HUDEP-2 (cell line): ENCODE measurements around the gene TRAF3IP3.

Source experiments
- DNase-seq, 76 experiments: peaks; one replicate each; lab custom pipeline; 2025; ENCODE audit not compliant: unreplicated experiment in 76 of 76; lab: John Stamatoyannopoulos, UW

The TRAF3IP3 gene, protein sequence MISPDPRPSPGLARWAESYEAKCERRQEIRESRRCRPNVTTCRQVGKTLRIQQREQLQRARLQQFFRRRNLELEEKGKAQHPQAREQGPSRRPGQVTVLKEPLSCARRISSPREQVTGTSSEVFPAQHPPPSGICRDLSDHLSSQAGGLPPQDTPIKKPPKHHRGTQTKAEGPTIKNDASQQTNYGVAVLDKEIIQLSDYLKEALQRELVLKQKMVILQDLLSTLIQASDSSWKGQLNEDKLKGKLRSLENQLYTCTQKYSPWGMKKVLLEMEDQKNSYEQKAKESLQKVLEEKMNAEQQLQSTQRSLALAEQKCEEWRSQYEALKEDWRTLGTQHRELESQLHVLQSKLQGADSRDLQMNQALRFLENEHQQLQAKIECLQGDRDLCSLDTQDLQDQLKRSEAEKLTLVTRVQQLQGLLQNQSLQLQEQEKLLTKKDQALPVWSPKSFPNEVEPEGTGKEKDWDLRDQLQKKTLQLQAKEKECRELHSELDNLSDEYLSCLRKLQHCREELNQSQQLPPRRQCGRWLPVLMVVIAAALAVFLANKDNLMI

DNA sequence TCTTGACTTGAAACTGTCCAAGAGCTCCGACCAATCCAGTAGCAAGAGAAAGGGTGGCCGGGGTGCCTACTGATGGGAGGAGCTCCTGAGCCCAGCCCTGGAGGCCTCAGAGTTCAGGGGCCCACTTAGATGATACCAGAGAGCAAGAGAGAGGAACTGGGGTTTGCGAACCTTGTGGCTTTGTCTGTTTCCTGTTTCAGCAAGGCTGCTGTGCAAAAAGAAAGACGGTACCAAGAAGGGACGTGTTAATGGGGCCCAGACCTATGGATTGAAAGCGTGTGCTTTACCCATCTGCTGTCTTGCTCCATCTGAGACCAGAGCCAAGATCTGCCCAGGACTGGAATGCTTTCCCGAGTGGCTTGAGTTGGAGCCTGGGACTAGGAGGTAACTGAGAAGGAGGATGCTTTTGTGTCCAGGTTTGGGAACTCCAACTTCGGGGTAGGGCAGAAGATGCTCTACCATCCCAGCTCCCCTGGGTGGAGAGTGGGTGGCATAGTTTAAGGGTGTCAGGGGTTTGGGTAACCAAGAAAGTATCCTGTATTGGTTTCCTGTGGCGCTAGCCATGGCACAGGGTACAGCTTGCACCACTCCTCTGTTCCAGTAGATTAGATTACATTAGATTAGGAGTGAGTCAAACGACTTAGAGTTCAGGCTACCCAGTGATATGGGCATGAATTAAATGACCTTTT, at the start of gene TRAF3IP3:
Gene TRAF3IP3, plus strand, starts transcription at position 128 of the 689 bp plus-strand sequence. CDS start 3,987 bp downstream, outside the sequence.
- DNase-seq = peak in 20 of 76 experiments; percentile 3 to 52 (median 14)

DNA sequence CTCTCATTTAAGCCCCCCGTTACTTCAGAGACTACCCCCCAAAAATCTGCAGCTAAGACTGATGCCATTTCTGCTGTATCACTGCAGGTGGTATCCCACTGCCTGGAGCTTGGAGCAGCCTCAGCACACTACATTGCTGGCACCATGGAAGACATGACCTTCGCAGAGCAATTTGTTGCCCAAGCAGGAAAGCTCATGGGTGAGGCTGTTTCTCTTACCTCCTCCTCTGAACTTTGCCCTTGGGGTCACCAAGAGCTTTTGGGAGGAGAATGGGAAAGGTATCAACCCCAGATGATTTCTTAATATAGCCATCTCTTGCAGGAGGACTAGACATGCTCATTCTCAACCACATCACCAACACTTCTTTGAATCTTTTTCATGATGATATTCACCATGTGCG, 49.2 kb upstream of the TRAF3IP3 start:
- DNase-seq = no peak

DNA sequence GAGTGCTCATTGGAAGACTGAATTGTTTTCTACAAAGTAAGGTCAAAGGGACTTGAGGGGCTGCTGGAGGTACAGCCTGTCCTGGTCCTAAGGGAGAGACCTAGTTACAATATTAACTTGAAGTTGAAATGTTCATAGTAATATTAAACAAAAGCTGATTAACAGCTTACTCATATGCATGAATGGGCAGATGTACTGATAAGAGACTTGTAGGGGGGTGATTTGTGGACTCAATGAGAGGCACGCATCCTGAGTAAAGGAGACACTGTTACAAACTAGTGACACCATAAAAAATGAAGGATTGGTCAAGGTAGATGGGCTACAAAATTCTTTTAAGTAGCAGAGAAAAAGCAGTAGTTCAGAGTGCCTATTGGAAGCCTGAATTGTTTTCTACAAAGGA, 48.5 kb upstream of the TRAF3IP3 start:
- DNase-seq = no peak

DNA sequence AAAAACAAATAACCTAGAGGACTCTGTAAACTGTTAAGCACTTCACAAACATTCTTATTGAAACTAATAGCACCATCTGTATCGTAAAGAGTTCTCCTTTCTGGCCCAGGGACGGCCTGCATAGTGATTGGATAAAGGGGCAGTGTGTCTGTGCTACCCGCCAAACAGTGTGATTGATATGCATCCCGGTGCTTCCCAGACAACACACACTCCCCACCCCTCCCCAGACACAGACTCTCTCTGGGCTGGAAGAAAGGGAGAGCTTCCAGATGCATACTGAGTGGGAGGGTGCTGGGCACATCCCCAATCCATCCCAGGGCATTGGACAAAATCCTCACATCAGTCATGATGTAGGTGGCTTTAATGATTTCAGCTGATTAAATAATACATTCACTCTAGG, 47.6 kb upstream of the TRAF3IP3 start:
- no peak for DNase-seq

DNA sequence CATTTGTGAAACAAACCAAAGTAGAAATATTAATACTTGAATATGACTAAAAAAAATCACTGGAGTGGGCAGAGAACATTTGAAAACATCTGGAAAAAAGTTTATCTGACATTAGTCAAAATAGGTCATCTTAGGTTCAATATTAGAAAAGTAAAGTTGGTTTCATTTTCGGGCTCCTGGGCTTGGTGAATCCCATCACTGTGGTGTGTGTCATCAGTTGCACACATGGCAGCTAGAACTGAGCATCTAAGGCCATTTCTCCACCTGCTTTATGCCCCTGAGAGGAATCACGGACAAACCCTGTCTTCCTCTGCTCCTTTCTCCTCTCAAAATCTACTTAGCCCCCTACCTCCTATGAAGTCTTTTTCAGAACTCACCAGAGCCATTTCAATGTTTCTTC, 45.8 kb upstream of the TRAF3IP3 start:
- no peak for DNase-seq

DNA sequence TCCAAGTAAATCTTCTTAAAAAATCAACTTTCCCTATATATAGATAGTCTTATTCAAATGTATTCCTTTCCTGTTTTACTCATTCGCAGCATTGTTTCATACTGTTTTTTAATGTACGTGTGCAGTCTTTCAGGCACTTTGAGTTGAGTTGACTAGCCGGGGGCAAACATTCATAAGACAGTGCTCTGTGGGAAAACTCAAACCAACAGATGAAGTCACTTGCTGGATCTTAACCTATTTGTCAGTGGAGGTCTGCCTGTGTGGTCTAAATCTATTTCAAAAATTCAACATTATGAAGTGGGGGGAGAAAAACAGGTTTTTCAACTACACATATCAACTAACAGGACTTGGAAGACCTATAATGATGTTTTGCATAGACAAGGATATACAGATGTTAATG, 45.0 kb upstream of the TRAF3IP3 start:
- no peak for DNase-seq

DNA sequence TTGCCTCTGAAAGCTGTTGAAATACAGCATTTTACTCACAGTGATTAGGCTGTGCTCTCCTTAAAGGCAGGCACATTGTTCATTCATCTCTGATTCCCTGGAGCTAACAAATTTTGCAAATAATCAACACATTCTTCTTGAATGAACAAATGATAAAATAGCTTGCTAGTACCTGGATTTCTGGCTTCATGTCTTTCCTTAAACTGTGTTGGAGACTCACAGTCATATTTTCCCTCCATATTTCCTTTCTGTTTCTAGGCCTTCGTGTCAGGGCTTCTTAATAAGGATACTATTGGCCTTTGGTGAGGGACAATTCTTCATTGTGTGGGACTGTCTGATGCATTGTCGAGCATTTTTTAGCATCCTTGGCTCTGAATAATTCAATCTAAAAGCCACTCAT, 41.5 kb upstream of the TRAF3IP3 start:
- no peak for DNase-seq

DNA sequence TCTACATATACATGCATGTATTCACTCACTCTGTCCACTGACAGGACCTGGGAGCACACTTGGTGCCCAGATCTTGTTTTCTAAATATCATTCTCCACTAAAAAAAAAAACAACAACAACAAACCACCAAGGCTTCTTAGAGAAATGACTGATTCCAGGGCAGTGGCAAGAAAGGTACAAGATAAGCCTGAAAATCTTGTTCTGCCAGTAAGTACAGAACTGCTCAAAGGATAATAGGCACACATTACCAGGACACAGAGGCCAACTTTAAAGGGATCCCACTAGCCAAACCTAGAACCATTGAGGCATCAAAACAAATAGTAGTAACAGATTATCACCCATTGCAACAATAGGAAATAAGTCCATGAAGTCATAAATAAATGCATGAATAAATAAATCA, 40.5 kb upstream of the TRAF3IP3 start:
- no peak for DNase-seq

DNA sequence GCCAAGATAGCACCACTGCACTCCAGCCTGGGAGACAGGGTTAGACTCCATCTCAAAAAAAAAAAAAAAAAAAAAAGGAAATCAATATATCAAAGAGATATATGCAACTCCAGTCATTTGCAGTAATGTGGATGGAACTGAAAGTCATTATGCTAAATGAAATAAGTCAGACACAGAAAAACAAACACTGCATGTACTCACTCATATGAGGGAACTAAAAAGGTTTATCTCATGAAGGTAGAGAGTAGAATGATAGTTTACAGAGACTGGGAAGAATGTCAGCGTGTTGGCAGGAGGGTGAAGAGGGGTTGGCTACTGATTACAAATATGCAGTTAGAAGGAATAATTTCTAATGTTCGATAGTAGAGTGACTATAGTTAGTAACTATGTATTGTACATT, 38.0 kb upstream of the TRAF3IP3 start:
- no peak for DNase-seq

DNA sequence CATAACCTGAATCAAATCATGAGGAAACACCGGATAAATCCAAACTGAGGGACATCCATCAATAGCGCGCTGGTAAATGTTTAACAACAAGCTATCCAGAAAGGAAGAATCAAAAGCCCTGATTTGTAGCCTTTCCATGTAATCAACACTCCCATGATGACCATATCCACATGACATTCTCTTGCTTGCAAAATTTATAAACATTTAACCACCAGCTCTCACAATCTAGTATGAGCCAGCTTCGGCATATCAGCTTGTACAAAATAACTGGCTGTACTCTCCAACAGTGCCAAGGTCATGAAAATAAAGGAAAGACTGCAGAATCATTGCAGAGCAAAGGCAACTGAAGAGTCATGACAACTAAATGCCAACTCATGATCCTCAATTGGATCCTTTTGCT, 35.5 kb upstream of the TRAF3IP3 start:
- DNase-seq = no peak

DNA sequence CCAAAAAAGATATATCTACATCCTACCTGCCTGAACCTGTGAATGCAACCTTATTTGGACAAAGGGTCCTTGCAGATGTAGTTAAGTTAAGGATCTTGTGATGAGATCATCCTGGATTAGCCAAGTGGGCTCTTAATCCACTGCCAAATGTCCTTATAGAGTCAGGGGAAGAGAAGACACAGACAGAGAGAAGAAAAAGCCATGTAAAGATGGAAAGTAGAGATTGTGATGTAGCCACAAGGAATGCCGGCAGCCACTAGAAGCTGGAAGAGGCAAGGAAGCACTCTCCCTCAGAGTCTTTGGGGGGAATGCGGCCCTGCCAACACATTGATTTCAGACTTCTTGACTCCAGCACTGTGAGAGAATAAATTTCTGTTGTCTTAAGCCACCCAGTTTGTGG, 35.0 kb upstream of the TRAF3IP3 start:
- no peak for DNase-seq

DNA sequence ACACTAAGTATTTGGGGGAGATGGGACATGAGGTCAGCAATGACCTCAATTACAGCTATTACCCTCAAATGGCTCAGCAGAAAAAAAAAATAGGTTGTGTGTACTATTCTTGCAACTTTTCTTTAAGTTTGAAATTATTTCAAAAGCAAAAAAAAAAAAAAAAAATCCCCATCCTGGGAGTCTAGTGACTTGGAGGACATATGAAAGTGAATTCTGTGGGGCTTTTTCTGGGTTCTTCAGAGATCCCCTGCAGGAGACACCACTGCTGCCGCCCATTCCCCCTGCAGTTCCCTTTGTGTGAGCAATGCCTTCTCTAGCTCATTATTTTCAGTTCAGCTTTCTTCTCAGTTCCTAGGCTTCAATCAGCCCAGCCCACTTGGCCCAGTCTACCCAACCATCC, 34.5 kb upstream of the TRAF3IP3 start:
- DNase-seq = no peak

DNA sequence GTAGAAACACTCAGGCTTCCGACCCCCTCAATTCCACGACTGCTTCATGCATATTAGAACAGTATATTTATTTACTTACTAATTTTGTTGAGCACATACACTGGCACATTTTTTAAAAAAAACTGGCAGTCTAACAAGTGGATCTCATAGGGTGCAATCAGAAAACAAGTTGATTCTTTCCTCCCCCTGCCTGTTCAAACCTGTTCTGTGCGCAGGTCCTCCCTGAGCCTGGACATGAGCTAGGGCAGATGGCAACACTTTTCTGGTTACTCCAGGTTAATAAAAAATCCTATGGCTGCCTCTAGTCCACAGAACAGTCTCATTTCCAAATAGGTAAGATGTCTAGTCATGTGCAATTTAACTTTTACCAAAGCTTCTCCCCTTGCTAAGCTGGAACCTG, 32.6 kb upstream of the TRAF3IP3 start:
- DNase-seq = no peak

DNA sequence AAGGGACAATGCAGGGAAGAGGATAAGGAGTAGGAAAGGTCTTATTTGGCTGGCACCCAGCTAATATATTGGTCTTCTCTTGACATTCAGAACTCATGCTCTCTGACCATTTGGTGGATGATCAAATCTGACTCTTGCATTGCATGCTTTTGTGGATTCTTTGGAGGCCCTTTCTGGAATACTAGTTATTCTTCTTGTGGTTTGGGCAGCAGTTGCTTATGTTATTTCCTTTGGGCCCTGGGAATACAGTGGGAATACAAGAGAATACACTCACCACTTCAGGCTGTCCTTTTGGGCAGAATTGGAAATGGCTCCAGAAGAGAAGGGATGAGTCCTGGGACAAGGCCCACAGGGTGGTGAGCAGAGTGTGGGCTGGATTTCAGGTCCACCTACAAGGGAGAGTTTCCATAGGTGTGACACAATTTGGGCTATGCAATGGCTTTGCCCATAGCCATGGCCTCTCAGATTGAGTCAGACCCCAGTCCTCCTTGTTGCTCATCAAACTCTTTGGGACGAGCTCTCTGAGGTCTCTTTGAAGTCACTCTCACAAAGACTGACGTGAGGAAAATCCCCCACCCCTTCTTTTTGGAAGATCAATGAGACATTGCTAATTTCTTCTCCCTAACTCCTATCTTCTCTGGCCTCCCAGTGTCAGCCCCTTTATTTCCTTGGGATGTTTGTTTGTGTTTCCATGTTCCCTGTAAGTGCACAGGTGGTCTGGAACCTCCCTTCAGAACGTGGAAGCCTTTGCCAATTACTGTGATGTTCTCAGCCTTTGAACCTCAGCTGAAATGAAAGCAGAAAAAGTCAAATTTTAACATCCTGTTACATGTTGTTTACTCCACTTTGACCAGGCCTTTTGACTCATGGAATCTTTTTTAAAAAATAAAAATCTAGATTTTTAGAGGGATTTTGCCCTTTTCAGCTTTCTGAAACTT, 31.8 kb upstream of the TRAF3IP3 start:
- no peak for DNase-seq

DNA sequence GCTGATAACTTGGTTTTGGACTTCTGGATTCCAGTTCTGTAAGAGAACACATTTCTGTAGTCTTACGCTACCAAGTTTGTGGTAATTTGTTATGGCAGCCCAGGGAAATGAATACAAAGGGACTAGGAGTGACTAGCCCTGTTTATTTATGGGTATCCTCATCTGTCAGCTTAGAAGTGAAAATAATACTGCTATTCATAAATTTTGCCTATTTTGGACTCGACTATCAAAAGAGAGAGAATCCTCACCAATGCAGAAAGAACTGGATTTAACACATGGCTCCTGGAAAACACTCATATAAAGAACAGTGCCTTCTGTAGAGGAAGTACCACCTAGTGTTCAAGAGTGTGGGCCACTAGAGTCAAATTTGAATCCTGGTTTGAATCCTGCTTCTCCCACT, 28.6 kb upstream of the TRAF3IP3 start:
- DNase-seq = no peak

DNA sequence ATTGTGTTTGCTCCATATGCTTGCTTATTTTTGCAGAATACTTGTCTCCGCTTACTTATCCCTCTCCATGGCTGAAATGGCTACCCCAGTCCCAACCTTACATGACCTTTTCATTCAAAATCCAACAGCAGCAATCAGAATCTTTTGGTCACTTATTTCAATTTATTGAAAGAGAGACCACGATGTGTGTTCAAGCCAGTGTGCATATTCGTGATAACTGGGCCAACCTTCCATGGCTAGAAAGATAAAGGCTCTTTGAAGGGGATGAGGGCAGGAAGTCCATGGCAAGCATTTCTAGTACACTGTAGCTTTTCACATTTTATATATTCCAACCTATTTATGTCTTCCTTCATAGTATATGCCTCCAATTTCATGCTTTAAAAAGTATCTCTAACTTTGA, 28.1 kb upstream of the TRAF3IP3 start:
- DNase-seq = peak in 12 of 76 experiments; percentile 1 to 35 (median 6)

DNA sequence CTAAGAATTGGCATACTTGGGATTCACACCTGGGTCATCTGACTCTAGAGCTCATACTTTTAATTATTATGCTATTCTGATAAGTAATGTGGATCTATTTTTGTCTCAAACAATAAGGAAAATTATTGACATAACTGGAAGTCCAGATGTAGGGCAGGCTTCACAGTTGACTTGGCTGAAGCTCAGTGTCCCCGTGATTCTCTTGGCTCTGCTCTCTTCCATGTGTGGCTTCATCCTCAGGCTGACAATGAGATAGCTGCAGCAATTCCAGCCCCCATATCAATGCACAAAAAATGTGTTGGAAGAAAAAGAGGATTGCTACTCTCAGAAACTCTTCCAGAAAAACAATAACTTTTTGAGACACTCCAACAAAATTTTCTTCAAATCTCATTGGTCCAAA, 27.4 kb upstream of the TRAF3IP3 start:
- DNase-seq = no peak

DNA sequence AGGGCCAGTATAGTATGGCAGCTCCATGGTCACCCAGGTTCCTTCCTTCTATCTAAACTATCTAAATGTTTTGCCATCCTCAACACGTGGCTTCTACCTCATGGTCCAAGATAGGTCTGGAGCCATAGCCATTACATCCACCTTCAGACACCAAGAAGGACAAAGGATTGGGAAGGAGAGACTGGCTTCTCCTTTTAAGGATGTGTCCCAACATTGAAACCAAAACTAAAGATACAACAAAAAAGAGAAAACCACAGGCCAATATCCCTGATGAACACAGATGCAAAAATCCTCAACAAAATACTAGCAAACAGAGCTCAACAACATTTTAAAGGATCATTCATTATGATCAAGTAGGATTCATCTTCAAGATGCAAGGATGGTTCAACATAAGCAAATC, 26.4 kb upstream of the TRAF3IP3 start:
- no peak for DNase-seq

DNA sequence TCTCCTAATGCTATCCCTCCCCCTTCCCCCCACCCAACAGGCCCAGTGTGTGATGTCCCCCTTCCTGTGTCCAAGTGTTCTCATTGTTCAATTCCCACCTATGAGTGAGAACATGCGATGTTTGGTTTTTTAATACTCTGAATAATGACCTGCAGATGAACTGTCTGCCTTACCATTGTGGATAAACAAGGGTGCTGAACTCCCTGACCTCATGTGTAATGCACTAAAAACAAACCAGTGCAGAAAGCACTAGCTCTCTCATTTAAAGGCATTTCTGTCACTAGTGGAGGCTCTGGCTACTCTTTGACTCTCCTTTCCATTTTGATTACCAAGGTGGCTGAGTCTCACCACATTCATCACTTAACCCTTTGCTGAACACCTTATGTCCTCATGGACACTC, 23.1 kb upstream of the TRAF3IP3 start:
- DNase-seq = no peak

DNA sequence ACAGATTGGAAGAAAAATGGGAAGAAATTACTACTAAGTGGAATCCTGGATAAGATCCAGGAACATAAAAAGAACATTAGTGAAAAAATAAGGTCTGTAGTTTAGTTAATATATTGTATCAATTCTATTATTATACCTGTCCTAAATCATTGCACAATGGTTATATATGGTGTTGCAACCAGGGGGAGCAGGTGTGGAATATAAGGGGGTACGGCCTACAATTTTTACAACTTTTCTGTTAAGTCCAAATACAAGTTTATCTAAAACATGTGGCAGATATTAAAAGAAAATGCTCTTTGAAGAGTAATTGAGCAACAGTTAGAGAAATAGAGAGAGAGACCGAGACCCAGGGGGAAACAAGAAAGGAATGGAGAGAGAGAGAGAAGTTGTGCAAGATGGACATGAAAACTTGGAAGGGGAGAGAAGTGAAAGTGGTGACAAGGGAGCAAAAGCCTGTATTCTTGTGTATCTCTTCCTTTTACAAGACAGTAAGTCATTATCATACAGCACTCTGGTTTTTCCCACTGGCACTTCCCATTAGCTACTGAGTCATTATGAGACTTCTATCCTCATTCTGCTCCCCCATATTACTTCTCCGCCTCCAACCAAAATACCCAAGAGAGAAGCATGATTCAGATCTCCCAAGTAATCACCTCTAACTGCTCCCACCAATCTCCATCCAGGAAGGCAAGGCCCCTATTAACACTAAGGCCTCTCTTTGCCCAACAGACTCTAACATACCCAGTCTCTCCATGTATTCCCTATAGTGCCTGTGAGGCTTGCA, 22.3 kb upstream of the TRAF3IP3 start:
- no peak for DNase-seq
